Measurements from ENCODE around the gene PDLIM7. TPM values are rescaled to one million over a fixed set of nuclear protein-coding genes. Genes with fewer than 3 reads are reported as not detected.

PDLIM7 gene
- polyA plus RNA-seq, 1 donor (not counting 4 experiments of a cell fraction or from before 2014, with no cell fraction given): 48.5 TPM

DNA sequence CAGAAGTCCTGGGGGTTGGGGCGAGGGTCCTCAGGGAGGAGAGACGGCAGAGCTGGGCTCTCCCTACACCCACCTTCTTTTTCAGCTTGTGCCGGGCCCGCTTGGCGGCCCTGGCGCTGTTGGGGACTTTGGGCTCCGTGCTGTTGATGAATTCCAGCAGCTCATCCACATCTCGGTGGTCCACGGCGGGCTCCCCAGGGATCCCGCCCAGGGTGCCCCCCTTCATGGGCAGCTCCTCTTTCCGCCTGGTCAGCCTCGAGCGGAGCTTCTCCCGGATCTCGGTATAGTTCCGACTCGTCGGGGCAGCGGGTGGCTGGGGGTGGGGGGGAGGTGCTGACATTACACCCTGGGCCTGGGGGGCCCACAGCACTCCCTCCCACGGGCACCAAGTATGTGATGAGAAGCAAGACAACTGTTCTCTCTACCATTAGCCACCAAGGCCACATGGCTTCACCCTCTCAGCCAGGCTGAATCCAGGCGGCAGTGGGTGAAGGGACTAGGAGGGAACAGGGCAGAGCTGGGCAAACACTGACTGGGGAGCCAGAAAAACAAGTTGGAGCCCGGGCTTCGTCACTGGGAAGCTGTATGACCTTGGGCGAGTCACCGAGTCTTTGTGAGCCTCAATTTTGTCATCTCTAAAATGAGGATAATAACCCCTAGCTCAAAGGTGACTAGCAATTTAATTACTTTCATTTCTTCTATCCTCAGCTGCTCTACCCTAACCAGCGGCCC is 34.0 kb upstream of the PDLIM7 start:
- TF ChIP-seq EZH2 (IDR thresholded peaks at IDR 0.05; ENCODE audit: low read length) (no peak), CTCF (optimal IDR thresholded peaks at IDR 0.05 in 1 of 3, IDR thresholded peaks at IDR 0.05 in 1 of 3, conservative IDR thresholded peaks at IDR 0.05 in 1 of 3; ENCODE audit: extremely low read depth in 1 of 3, insufficient read depth in 2 of 3, low read length in 3 of 3) (no peak)
- dilution Hi-C loops (cut with MboI; ENCODE audit: extremely low pct_ligation_motif_present, low sequenced_read_pairs): no loop called here
- Histone ChIP-seq H3K27ac (ENCODE audit: control insufficient read depth, insufficient read depth, low read length) (no peak overlapping the region), H3K4me1 (ENCODE audit: control insufficient read depth, extremely low read depth, insufficient read depth, low read length) (peaks cover 19% of the 10 kb centered on the region), H3K9ac (ENCODE audit: control insufficient read depth, extremely low read depth, insufficient read depth, low read length) (no peak overlapping the region), H3K27me3 (ENCODE audit: control insufficient read depth, extremely low read depth, insufficient read depth, low read length) (no peaks in the 10 kb centered on the region), H2AFZ (ENCODE audit: control insufficient read depth, low read length) (no peak overlapping the region), H3K36me3 (ENCODE audit: control insufficient read depth in 2 of 2, extremely low read depth in 1 of 2, insufficient read depth in 2 of 2, low read length in 2 of 2) (peaks cover 40 to 43% of the 10 kb centered on the region in 2 experiments), H3K4me2 (ENCODE audit: control insufficient read depth, extremely low read depth, insufficient read depth, low read depth, low read length) (no peak overlapping the region), H3K4me3 (ENCODE audit: control insufficient read depth in 2 of 3, extremely low read depth in 1 of 3, insufficient read depth in 2 of 3, low read depth in 1 of 3, low read length in 3 of 3) (no peak overlapping the region), H3K9me3 (ENCODE audit: control insufficient read depth, low read depth, low read length) (no peaks in the 10 kb centered on the region), H4K20me1 (ENCODE audit: control insufficient read depth, extremely low read depth, insufficient read depth, low read length) (peaks cover 5% of the 10 kb centered on the region), H3K79me2 (ENCODE audit: control insufficient read depth, insufficient read depth, low read length) (peaks cover 6% of the 10 kb centered on the region), H3K9me1 (ENCODE audit: control insufficient read depth, extremely low read depth, insufficient read depth, low read length) (no peaks in the 10 kb centered on the region)
- FAIRE-seq (no peak), DNase-seq (ENCODE audit: low read depth, low spot score) (no peak)

- FAIRE-seq (no peak), DNase-seq (ENCODE audit: low read depth, low spot score) (no peak)
- H3K4me2 ChIP-seq (ENCODE audit: control insufficient read depth, extremely low read depth, insufficient read depth, low read depth, low read length): no peak overlapping the region
- peaks cover 44 to 48% of the 10 kb centered on the region in 2 experiments for H3K36me3 ChIP-seq (ENCODE audit: control insufficient read depth in 2 of 2, extremely low read depth in 1 of 2, insufficient read depth in 2 of 2, low read length in 2 of 2)
- no peak for TF ChIP-seq EZH2 (IDR thresholded peaks at IDR 0.05; ENCODE audit: low read length)
- no peak for TF ChIP-seq CTCF (optimal IDR thresholded peaks at IDR 0.05 in 1 of 3, IDR thresholded peaks at IDR 0.05 in 1 of 3, conservative IDR thresholded peaks at IDR 0.05 in 1 of 3; ENCODE audit: extremely low read depth in 1 of 3, insufficient read depth in 2 of 3, low read length in 3 of 3)
- H2AFZ ChIP-seq (ENCODE audit: control insufficient read depth, low read length): no peak overlapping the region
- no peak overlapping the region for H3K9ac ChIP-seq (ENCODE audit: control insufficient read depth, extremely low read depth, insufficient read depth, low read length)
- peaks cover 19% of the 10 kb centered on the region for H3K4me1 ChIP-seq (ENCODE audit: control insufficient read depth, extremely low read depth, insufficient read depth, low read length)
- no peaks in the 10 kb centered on the region for H3K27me3 ChIP-seq (ENCODE audit: control insufficient read depth, extremely low read depth, insufficient read depth, low read length)
- no peak overlapping the region for H3K27ac ChIP-seq (ENCODE audit: control insufficient read depth, insufficient read depth, low read length)
- dilution Hi-C loops (cut with MboI; ENCODE audit: extremely low pct_ligation_motif_present, low sequenced_read_pairs): no loop called here
- H3K9me1 ChIP-seq (ENCODE audit: control insufficient read depth, extremely low read depth, insufficient read depth, low read length): no peaks in the 10 kb centered on the region
- H3K79me2 ChIP-seq (ENCODE audit: control insufficient read depth, insufficient read depth, low read length): peaks cover 4% of the 10 kb centered on the region
- no peaks in the 10 kb centered on the region for H3K9me3 ChIP-seq (ENCODE audit: control insufficient read depth, low read depth, low read length)
- peaks cover 5% of the 10 kb centered on the region for H4K20me1 ChIP-seq (ENCODE audit: control insufficient read depth, extremely low read depth, insufficient read depth, low read length)
- H3K4me3 ChIP-seq (ENCODE audit: control insufficient read depth in 2 of 3, extremely low read depth in 1 of 3, insufficient read depth in 2 of 3, low read depth in 1 of 3, low read length in 3 of 3): no peak overlapping the region
These were observed 33.2 kb upstream of the PDLIM7 start for GRCh38 chr5:177530638-177531037.
